ENCODE measurements around the gene PRDM13.

DNA sequence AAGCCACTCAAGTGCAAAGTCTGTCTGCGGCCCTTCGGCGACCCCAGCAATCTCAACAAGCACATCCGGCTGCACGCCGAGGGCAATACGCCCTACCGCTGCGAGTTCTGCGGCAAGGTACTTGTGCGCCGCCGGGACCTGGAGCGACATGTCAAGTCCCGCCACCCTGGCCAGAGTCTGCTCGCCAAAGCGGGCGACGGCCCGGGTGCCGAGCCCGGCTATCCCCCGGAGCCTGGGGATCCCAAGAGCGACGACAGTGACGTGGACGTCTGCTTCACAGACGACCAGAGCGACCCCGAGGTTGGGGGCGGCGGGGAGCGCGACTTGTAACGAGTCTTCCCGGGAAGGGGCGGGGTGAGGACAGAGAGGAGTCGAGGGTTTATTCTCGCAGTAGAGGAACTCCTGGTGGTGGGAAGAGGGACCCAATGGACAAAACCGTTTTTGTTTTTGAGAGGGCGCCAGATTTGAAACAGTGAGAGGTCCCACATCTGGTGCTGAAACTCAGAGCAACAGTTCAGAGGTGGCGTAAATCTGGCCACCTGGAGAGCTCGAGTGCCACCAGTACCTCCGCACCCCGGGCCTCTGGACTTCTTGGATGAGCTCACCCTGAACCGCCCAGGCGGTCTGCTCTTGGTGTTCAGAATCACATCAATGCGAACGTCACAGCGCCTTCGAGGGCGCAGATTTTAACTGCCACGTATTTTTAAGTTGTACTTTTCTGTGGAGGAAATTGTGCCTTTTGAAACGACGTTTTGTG, 8.0 kb downstream of the PRDM13 start:
- TF ChIP-seq, protein P1, sequence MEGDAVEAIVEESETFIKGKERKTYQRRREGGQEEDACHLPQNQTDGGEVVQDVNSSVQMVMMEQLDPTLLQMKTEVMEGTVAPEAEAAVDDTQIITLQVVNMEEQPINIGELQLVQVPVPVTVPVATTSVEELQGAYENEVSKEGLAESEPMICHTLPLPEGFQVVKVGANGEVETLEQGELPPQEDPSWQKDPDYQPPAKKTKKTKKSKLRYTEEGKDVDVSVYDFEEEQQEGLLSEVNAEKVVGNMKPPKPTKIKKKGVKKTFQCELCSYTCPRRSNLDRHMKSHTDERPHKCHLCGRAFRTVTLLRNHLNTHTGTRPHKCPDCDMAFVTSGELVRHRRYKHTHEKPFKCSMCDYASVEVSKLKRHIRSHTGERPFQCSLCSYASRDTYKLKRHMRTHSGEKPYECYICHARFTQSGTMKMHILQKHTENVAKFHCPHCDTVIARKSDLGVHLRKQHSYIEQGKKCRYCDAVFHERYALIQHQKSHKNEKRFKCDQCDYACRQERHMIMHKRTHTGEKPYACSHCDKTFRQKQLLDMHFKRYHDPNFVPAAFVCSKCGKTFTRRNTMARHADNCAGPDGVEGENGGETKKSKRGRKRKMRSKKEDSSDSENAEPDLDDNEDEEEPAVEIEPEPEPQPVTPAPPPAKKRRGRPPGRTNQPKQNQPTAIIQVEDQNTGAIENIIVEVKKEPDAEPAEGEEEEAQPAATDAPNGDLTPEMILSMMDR (IDR thresholded peaks at IDR 0.05): no peak
- TF ChIP-seq POLR2AphosphoS5 (IDR thresholded peaks at IDR 0.05; ENCODE audit: low read depth, low read length): no peak

All from Panc1 (cell line).